Pulmonary artery endothelial cell (primary cell): ENCODE data around the gene DSPP. TPM values are rescaled to one million over a fixed set of nuclear protein-coding genes. Genes with fewer than 3 reads are reported as not detected.
"Not testable (repeated sequence)": the region's sequence is repeated elsewhere in the genome, so short reads cannot be mapped to it uniquely, and the experiment has no call there.

Experiments used
- DNase-seq: peaks from one replicate; pipeline ENCODE4 v3.0.0-alpha.2; 2011; ENCODE audit warnings: low read depth, low spot score
- total RNA-seq: library from RNA; depleted of rRNA; stranded (reverse); fragments of >200 nt; gene quantifications from 2 replicates; pipeline ENCODE4 v1.2.3, GENCODE V29; 2014

Gene DSPP
- not detected in 2 replicates for total RNA-seq

DNA sequence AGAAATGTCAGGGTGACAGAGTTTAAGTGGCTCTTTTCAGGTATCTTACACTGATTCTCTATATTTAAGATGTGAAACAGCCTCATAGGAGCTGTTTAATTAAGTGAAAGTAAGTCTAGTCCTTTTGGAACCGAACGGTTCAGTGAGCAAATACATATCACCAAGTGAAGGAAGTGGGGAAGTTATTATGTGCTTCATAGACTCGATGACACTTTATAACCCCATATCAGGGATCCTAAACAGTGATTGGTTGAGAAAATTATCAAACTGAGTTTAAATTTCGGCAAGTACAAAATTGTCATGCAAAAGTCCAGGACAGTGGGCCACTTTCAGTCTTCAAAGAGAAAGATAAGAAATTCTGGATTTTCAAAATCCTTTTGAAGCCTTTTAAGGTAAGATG is at the start of gene DSPP:
DSPP (plus strand) TSS at position 301 of the 400 bp plus-strand sequence. CDS start 2,380 bp downstream, outside the sequence.
- DNase-seq = no peak

GRCh38 chr4:87559090-87559837 is 49.1 kb upstream of the DSPP start:
- DNase-seq = no peak

GRCh38 chr4:87560802-87561201 is 47.5 kb upstream of the DSPP start:
- DNase-seq = no peak

DNA sequence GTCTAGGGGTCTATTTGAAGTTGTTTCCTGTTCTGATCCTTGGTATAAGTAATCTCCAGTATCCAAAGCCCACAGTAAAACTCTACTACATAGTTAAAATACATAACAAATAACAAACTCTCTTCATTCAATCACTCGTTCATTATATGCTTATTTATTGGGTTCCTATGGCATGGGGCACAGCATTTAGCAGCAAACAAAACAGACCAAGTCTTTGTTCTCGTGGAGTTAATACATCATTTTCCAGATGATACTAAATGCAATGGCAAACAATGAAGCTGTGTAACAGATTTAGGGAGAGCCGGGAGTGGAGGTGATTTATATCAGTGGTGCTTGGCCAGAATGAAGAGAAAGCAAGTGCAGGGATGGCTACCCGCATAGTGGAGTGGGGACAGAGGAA is 42.6 kb upstream of the DSPP start:
- DNase-seq = no peak

GRCh38 chr4:87566276-87566675 is 42.1 kb upstream of the DSPP start:
- no peak for DNase-seq

- DNase-seq = no peak
Observed at GRCh38 chr4:87567191-87567590, 41.1 kb upstream of the DSPP start.

DNA sequence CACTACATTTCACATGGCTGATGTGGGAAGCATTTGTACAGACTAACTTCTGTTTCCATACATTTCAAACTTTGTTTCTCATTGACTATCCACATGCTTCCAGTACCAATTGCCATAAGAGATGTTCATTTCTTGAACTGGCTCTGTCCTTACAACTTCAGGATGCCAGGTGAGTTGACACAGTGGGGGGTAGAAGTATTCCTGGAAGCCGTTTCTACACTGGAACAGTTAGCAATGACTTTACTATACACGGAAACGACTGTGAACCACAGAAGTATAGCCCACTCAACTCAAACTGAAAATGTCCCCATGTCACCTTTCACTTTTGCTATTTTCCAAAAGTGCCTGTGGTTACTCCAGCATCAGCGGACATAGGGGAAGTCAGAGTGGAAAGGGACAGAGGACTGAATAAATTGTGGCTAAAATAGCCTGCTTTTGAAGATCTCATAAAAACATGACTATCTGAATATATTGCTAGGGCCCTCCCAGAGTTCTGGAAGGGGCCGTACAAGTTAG is 38.0 kb upstream of the DSPP start:
- no peak for DNase-seq

- DNase-seq = not testable (repeated sequence)
Observed at GRCh38 chr4:87574376-87574775, 34.0 kb upstream of the DSPP start.

- DNase-seq = no peak
Observed at GRCh38 chr4:87574996-87575395, 33.3 kb upstream of the DSPP start.

DNA sequence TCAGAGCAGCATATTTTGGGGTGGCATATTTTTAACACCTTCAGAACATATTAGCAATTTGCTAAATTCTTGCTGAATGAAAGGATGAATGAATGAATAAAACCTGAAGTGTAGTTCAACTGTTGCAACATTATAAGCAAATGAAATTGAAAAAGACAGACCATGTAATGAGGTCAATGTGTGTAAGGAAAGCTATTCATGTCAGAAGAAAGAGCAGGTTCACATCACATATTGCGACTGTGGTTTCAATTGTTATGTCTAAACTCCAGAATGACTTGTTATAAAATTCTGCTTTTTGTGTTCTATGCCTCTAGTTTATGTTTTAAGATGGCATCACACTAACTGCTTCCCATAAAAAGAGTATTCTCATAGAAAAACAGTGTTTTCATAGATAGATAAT is 32.9 kb upstream of the DSPP start:
- DNase-seq = no peak

DNA sequence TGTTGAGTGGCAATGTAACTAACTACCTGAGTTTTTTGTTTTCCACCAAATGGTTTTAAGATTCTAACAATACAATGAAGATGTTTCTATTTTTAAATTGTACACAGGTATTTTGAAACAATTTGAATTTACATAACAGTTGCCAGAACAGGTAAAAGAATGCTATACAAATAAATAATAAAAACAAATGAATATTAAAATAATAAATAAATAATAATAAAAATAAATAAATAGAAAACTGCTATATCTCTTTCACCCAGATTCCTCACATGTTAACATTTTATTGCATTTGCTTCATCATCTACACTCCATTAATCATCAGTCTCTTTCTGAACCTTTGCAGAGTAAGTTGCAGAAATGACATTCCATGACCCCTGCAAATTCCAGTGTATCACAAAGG is 32.3 kb upstream of the DSPP start:
- DNase-seq = no peak

DNA sequence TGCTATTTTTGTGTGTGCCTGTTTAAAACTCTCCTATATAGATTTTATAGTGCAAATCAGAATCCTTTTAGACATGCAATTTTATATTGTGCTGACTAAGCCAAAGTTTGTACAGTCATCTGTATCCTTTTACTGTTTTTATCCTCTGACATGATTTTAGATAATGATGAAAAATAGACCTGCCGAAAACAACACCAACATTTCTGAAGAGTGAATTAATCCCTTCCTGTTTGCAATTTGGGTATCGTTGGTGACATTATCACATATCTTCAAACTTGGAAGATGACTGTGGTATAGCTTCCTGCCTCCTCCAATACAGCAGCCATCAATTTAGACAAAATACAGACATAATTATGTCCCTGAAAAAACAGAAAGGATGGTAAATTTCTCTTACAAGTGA is 28.9 kb upstream of the DSPP start:
- DNase-seq = no peak

DNA sequence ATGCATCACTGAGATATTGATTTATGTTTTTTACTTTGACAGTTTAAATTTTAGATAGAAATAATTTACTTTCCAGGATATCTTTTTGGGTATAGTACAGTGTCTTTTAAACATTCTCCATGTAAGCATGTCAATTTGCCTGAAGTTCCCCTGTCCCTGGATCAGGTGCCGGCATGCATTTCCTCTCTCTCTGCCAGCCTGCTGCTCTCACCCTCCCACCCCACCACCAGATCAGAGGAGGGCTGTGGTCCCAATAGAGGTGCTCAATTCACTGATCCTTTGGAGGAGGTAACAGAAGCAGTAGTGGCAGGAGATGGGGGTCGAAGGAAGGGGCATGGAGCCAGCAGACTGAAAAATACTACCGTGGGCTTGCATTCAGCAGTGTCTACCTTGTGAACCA is 28.3 kb upstream of the DSPP start:
- DNase-seq = no peak

DNA sequence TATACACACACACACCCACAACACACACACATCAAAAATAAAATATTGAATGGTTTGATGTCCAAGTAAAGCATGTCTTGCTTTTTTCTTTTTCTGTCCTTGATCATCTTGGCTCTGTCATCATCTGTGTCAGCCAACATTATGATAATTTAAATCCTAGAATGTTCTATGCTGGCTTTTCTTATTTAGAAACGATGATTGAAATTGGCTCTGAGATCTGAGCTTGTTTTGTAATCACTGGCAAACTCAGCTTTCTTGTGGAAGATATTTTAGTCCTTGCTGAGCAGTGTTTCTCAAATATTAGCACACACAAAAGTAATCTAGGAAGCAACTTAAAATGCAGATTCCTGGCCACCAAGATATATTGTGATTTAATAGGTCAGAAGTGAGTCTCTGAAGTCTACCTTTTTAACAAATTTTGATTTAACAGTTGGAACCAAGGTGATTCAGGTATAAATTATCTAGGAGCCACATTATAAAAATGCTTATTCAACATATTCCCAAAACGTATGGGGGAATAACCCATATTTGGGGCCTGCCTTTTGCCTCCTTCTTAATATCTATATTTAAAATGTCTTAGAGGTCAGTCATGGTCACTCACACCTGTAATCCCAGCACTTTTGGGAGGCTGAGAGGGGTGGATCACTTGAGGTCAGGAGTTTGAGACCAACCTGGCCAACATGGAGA is 24.0 kb upstream of the DSPP start:
- DNase-seq = no peak

- DNase-seq = no peak
Observed at GRCh38 chr4:87589531-87589930, 18.8 kb upstream of the DSPP start.

- DNase-seq = no peak
Observed at GRCh38 chr4:87592124-87592523, 16.2 kb upstream of the DSPP start.

DNA sequence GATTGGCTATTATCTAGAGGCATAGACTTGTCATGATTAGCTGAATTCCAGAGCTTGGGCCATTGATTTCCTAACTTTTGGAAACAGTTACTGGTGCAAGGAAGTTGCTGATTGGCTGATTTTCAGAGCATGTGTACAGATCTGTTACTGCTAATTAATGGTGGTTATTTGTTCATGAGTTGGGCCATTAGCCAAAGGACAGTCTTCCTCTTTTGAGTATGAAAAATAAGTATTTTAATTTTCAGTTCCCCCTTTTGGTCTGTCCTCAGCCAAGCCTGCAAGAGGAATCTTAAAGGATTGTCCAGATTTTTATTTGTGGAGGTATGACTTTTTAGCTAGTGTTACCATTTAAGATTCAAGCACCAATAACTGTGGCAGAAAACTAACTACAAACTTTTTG is 7.0 kb upstream of the DSPP start:
- DNase-seq = no peak

DNA sequence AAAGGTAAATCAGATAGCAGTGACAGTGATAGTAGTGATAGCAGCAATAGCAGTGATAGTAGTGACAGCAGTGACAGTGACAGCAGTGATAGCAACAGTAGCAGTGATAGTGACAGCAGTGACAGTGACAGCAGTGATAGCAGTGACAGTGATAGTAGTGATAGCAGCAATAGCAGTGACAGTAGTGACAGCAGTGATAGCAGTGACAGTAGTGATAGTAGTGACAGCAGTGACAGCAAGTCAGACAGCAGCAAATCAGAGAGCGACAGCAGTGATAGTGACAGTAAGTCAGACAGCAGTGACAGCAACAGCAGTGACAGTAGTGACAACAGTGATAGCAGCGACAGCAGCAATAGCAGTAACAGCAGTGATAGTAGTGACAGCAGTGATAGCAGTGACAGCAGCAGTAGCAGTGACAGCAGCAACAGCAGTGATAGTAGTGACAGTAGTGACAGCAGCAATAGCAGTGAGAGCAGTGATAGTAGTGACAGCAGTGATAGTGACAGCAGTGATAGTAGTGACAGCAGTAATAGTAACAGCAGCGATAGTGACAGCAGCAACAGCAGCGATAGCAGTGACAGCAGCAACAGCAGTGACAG is 6.1 kb downstream of the DSPP start:
- DNase-seq = no peak

- DNase-seq = no peak
Observed at GRCh38 chr4:87616268-87616667, 7.9 kb downstream of the DSPP start.

DNA sequence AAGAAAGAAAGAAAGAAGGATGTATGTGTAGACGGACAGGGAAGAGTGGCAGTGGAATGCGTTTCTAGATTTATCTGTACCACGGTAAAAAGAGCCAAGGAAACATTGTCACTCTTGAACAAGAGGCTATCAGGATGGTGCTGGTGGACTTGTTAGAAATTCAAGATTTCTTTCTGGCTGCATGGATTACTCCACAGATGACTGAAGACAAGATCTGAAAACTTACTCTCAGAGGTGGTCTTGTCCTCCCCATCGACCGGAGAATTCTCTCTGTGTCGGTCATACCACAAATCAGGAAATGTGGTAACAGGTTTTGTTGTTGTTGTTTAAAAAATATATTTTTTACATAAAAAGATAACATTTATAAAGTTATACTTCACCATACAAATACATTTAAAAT is 11.8 kb downstream of the DSPP start:
- no peak for DNase-seq

GRCh38 chr4:87620491-87620890 is 12.2 kb downstream of the DSPP start:
- DNase-seq = no peak

DNA sequence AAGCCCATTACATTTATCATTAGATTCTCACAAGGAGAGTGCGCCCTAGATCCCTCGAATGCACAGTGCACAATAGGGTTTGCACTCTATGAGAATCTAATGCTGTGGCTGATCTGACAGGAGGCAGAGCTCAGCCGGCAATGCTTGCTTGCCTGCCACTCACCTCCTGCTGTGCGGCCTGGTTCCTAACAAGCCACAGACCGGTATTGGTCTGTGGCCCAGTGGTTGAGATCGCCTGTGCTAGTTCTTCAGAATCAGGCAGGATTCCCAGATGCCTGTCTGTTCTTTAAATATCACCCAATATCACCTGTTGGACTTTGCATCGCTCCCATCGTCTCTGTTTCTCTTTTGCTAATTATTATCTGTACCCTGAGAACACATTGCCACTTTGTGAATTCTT is 14.0 kb downstream of the DSPP start:
- no peak for DNase-seq

GRCh38 chr4:87624698-87625097 is 16.4 kb downstream of the DSPP start:
- DNase-seq = no peak
